ENCODE measurements around the gene LRBA.
"Not testable (repeated sequence)": the region's sequence is repeated elsewhere in the genome, so short reads cannot be mapped to it uniquely, and the experiment has no call there.

LRBA gene

DNA sequence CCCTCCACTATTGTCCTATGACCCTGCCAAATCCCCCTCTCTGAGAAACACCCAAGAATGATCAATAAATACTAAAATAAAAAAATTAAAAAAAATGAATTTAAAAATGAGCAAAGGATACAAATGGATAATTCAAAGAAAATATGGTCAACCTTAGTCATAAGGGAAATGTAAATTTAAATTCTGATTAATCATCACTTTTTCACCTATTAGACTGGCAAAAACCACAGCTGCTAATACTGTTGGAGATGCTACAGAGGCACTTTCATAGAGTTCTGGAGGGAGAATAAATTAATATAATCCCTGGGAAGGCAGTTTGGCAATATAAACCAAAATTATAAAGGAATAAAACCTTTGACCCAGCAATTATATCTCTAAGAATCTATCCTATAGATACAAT, 50.3 kb downstream of the LRBA start:
- no peak for TF ChIP-seq Cebpa-rat (IDR thresholded peaks at IDR 0.05)
- no peak overlapping the region for H3K9ac ChIP-seq
- H3K4me3 ChIP-seq, result no peak overlapping the region
- H3K4me1 ChIP-seq, result no peaks in the 10 kb centered on the region
- H3K36me3 ChIP-seq, result no peaks in the 10 kb centered on the region
- H3K4me2 ChIP-seq, result no peak overlapping the region
- H3K27me3 ChIP-seq, result no peaks in the 10 kb centered on the region
- H3K27ac ChIP-seq, result no peak overlapping the region
- no peaks in the 10 kb centered on the region for H4K20me1 ChIP-seq
- peaks cover 30% of the 10 kb centered on the region for H3K9me3 ChIP-seq

DNA sequence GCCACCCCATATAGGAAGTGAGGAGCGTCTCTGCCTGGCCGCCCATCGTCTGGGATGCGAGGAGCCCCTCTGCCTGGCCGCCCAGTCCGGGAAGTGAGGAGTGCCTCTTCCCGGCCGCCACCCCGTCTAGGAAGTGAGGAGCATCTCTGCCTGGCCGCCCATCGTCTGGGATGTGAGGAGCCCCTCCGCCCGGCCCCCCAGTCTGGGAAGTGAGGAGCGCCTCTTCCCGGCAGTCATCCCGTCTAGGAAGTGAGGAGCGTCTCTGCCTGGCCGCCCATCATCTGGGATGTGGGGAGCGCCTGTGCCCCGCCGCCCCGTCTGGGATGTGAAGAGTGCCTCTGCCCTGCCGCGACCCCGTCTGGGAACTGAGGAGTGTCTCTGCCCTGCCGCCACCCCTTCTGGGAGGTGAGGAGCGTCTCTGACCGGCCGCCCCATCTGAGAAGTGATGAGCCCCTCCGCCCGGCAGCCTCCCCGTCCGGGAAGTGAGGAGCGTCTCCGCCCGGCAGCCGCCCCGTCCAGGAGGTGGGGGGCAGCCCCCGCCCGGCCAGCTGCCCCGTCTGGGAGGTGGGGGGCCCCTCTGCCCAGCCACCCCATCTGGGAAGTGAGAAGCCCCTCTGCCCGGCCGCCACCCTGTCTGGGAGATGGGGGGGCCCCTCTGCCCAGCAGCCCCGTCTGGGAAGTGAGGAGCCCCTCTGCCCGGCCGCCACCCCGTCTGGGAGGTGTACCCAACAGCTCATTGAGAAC, 51.3 kb downstream of the LRBA start:
- not testable (repeated sequence) for H3K27me3 ChIP-seq, H3K4me1 ChIP-seq, H3K9ac ChIP-seq, H3K4me3 ChIP-seq, H3K36me3 ChIP-seq, H3K4me2 ChIP-seq, H4K20me1 ChIP-seq, H3K27ac ChIP-seq
- peaks cover 36% of the 10 kb centered on the region for H3K9me3 ChIP-seq

DNA sequence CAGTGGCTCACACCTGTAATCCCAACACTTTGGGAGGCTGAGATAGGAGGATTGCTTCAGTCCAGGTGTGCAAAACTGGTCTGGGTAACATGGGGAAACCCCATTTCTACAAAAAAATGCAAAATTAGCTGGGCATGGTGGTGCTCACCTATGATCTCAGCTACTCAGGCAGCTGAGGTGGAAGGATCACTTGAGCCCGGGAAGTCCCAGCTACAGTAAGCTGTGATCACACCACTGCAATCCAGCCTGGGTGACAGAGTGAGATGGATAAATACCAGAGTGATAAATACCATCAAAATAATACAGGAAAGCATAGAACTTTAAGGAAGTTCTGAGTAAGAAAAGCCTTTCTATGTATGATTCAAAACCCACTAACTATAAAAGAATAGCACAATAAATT, 52.8 kb downstream of the LRBA start:
- no peak for TF ChIP-seq Cebpa-rat (IDR thresholded peaks at IDR 0.05)

DNA sequence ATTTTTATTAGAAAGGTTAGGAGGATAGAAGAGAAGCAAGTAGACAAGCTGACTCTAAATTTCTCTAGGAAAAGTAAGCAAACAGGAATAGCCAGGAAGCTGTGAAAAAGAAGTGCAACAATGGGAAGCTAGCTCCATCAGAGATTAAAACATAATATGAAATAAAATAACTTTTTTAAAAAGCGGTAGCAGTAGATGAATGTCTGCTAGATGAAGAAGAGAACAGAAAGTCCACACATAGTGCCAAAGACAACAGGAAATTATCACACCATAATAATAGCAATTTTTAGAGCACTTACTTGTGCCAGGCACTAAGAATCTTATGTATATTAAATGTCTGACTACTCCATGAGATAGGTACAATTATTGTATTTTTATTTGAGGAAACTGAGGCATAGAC, 53.5 kb downstream of the LRBA start:
- Histone ChIP-seq H3K27me3 (no peaks in the 10 kb centered on the region), H3K4me1 (no peaks in the 10 kb centered on the region), H4K20me1 (no peaks in the 10 kb centered on the region), H3K9ac (no peak overlapping the region), H3K27ac (no peak overlapping the region), H3K9me3 (peaks cover 51% of the 10 kb centered on the region), H3K36me3 (peaks cover 23% of the 10 kb centered on the region), H3K4me2 (no peak overlapping the region), H3K4me3 (no peak overlapping the region)
- TF ChIP-seq Cebpa-rat (IDR thresholded peaks at IDR 0.05), result no peak

More for the DNA sequence above, 52.8 kb downstream of the LRBA start:
- Histone ChIP-seq H3K4me1 (no peaks in the 10 kb centered on the region), H3K27ac (no peak overlapping the region), H3K36me3 (peaks cover 19% of the 10 kb centered on the region), H3K27me3 (no peaks in the 10 kb centered on the region), H3K4me3 (no peak overlapping the region), H4K20me1 (no peaks in the 10 kb centered on the region), H3K4me2 (no peak overlapping the region), H3K9ac (no peak overlapping the region), H3K9me3 (peaks cover 45% of the 10 kb centered on the region)

DNA sequence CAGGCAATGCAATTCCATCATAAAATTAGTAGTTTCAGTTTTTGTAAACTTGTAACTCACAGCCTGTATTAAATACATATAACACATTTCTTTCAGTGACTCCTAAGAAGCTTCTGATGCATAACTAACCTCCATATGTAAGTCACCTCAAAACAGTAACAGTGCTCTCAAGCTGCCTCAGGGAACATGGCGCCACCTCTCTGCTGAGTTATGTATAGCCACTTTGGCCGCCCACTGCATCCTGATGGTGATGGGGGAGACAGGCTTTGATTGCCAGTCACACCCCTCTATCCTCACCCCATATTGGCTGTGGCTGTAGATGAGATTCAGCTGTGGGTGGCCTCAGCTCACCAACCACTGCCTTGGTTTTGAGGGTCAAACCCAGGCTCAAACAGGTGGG, 54.3 kb downstream of the LRBA start:
- Histone ChIP-seq H3K27ac (no peak overlapping the region), H3K4me2 (no peak overlapping the region), H3K9ac (no peak overlapping the region), H3K4me3 (no peak overlapping the region), H4K20me1 (no peaks in the 10 kb centered on the region), H3K4me1 (no peaks in the 10 kb centered on the region), H3K36me3 (peaks cover 23% of the 10 kb centered on the region), H3K27me3 (no peaks in the 10 kb centered on the region), H3K9me3 (peaks cover 50% of the 10 kb centered on the region)
- TF ChIP-seq Cebpa-rat (IDR thresholded peaks at IDR 0.05), result no peak

DNA sequence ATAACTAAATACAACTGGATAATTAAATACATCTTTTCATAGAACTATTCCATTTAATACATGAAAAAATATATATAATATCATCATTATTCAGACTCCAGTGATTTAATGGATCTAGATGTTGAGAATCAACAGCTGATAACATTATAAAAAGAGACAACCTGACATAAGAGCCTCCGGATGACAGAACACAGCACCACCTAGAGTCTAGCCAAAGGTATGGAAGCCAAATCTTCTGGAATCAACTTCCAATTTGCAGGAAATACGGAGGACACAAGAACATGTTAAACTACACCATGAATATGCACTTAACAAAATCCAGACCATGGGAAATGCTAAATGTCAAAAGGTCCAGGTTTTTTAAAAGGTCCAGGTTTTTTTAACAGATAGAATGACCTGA, 55.0 kb downstream of the LRBA start:
- H3K27me3 ChIP-seq, result no peaks in the 10 kb centered on the region
- H3K4me3 ChIP-seq, result no peak overlapping the region
- no peak for TF ChIP-seq Cebpa-rat (IDR thresholded peaks at IDR 0.05)
- H4K20me1 ChIP-seq, result no peaks in the 10 kb centered on the region
- no peak overlapping the region for H3K27ac ChIP-seq
- peaks cover 49% of the 10 kb centered on the region for H3K9me3 ChIP-seq
- no peak overlapping the region for H3K4me2 ChIP-seq
- no peak overlapping the region for H3K9ac ChIP-seq
- peaks cover 23% of the 10 kb centered on the region for H3K36me3 ChIP-seq
- no peaks in the 10 kb centered on the region for H3K4me1 ChIP-seq

DNA sequence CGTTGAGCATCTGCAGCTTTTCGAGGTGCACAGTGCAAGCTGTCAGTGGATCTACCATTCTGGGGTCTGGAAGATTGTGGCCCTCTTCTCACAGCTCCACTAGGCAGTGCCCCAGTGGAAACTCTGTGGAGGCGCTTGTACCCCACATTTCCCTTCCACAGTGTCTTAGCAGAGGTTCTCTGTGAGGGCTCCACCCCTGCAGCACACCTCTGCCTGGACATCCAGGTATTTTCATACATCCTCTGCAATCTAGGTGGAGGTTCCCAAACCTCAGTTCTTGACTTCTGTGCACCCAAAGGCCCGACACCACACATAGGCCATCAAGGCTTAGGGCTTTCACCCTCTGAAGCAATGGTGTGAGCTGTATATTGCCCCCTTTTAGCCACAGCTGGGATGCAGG, 57.1 kb downstream of the LRBA start:
- Histone ChIP-seq H3K9me3 (peaks cover 50% of the 10 kb centered on the region), H3K36me3 (peaks cover 23% of the 10 kb centered on the region)
- H4K20me1 ChIP-seq, H3K4me3 ChIP-seq, H3K4me1 ChIP-seq, H3K9ac ChIP-seq, H3K27ac ChIP-seq, H3K27me3 ChIP-seq, H3K4me2 ChIP-seq: not testable (repeated sequence)

DNA sequence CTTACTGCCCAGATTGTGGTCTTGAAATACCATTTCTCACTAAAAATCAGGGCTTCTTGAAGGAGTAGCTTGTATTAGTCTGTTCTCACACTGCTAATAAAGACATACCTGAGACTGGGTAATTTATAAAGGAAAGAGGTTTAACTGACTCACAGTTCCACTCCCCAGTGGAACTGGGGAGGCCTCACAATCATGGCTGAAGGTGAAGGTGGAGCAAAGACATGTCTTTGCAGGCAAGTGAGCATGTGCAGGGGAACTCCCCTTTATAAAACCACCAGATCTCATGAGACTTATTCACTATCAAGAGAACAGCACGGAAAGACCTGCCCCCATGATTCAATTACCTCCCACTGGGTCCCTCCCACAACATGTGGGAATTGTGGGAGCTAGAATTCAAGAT, 58.0 kb downstream of the LRBA start:
- not testable (repeated sequence) for H3K4me1 ChIP-seq, H3K9ac ChIP-seq, H3K4me2 ChIP-seq, H3K27ac ChIP-seq, H3K27me3 ChIP-seq, H4K20me1 ChIP-seq, H3K4me3 ChIP-seq
- H3K36me3 ChIP-seq, result peaks cover 23% of the 10 kb centered on the region
- peaks cover 50% of the 10 kb centered on the region for H3K9me3 ChIP-seq

DNA sequence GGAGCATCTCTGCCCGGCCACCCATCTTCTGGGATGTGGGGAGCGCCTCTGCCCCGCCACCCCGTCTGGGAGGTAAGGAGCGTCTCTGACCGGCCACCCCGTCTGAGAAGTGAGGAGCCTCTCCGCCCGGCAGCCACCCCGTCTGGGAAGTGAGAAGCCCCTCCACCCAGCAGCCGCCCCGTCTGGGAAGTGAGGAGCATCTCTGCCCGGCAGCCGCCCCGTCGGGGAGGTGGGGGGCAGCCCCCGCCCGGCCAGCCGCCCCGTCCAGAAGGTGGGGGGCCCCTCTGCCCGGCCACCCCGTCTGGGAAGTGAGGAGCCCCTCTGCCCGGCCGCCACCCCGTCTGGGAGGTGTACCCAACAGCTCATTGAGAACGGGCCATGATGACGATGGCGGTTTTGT, 61.2 kb downstream of the LRBA start:
- not testable (repeated sequence) for H4K20me1 ChIP-seq, H3K27me3 ChIP-seq, H3K27ac ChIP-seq, H3K4me1 ChIP-seq, H3K4me3 ChIP-seq, H3K4me2 ChIP-seq, H3K9ac ChIP-seq
- Histone ChIP-seq H3K9me3 (peaks cover 44% of the 10 kb centered on the region), H3K36me3 (peaks cover 19% of the 10 kb centered on the region)

DNA sequence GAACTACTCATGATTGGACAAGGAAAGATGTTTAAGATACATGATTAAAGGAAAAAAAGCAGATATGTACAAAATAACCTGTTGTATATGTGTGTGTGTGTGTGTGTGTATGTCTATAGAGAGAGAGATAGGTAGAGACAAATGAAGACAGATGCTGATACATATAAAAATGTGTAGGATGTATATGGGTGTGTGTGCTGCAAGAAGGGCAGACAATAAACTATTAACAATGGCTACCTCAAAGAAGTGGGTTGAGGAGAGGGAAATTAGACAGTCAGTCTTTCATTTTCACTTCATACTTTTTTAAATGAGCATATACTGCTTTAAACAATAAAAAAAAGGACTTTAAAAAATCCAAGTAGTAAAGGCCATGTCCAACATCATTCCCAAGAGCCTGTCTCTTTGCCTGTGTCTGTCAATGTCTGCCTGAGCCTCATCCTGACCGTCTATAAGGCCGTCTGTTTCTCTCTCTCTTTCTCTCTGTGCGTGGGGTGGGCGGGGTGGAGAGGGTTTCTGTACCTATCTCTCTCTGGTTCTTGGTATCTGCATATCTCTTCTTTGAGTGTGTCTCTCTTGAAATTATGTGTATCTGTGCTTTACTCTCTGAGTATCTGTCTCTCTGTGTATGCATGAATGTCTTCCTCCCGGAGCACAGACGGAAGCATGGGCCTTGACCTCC, 62.8 kb downstream of the LRBA start:
- TF ChIP-seq Cebpa-rat (IDR thresholded peaks at IDR 0.05), result no peak
- Histone ChIP-seq H3K27ac (no peak overlapping the region), H3K4me2 (no peak overlapping the region), H3K9me3 (peaks cover 28% of the 10 kb centered on the region), H3K9ac (no peak overlapping the region), H4K20me1 (no peaks in the 10 kb centered on the region), H3K27me3 (no peaks in the 10 kb centered on the region), H3K36me3 (peaks cover 4% of the 10 kb centered on the region; the same call in 1 of the 2 replicates), H3K4me3 (no peak overlapping the region), H3K4me1 (no peaks in the 10 kb centered on the region)
